GM19328 (cell line): ENCODE data around the gene SNX17.
"Not testable (repeated sequence)": the region's sequence is repeated elsewhere in the genome, so short reads cannot be mapped to it uniquely, and the experiment has no call there.

Experiments used
- ATAC-seq: cut with Tn5 transposase; IDR thresholded peaks from one replicate; pipeline ENCODE4 v1.9.1; 2021; ENCODE audit warnings: mild to moderate bottlenecking, moderate library complexity; ENCODE audit not compliant: unreplicated experiment

SNX17 gene

DNA sequence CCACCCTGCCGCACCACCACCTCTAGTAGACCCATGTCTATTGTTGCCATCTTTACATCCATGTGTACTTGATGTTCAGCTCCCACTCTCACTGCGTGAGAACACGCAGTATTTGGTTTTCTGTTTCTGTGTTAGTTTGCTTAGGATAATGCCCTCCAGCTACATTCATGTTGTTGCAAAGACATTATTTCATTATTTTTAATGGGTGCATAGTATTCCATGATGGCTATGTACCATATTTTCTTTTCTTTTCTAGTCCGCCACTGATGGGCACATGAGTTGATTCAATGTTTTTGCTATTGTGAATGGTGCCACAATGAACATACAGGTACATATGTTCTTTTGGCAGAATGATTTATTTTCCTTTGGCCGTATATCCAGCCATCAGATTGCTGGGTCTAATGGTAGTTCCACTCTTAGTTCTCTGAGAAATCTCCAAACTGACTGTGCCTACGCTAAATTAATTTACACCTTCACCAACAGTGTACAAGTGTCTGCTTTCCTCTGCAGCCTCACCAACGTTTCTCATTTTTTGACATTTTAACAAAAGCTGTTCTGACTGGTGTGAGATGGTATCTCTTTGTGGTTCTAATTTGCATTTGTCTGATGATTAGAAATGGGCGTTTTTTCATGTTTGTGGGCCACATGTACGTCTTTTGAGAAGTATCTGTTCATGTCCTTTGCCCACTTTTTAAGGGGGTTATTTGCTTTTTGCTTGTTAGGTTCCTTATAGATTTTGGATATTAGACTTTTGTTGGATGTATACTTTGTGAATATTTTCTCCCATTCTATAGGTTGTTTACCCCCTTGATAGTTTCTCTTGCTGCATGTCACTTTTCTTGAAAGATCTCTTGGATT lies 20.6 kb downstream of the SNX17 start:
- no peak for ATAC-seq

DNA sequence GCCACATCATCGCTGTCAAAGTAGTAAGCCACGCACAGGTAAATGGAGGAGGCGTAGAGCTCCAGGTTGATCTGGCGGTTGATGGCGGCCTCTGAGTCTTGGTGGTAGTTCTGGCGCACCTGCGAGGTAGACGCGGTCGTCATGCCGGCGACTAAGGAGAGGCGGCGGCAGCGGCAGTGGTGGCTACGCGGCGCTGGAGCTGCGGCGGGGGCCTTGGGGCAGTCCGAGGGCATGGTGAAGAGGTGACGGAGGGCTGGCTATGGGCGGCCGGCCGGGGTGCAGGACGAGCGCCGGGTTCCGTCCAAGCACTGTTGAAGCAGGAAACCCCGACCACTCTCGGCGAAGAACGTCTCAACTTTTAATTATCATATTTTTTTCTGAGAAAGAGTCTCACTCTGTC lies 22.8 kb downstream of the SNX17 start:
- no peak for ATAC-seq

DNA sequence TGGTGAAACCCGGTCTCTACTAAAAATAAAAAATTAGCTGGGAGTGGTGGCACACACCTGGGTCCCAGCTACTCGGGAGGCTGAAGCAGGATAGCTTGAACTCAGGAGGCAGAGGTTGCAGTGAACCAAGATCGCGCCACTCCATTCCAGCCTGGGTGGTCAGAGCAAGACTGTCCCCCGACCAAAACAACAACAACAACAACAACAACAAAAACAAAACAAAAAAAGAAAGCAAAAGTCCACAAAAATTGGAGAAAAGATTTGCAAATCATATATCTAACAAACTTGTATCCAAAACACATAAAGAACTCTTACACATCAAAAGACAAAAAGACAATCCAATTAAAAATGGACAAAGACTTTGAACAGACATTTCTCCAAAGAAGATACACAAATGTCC lies 28.5 kb downstream of the SNX17 start:
- ATAC-seq: no peak

DNA sequence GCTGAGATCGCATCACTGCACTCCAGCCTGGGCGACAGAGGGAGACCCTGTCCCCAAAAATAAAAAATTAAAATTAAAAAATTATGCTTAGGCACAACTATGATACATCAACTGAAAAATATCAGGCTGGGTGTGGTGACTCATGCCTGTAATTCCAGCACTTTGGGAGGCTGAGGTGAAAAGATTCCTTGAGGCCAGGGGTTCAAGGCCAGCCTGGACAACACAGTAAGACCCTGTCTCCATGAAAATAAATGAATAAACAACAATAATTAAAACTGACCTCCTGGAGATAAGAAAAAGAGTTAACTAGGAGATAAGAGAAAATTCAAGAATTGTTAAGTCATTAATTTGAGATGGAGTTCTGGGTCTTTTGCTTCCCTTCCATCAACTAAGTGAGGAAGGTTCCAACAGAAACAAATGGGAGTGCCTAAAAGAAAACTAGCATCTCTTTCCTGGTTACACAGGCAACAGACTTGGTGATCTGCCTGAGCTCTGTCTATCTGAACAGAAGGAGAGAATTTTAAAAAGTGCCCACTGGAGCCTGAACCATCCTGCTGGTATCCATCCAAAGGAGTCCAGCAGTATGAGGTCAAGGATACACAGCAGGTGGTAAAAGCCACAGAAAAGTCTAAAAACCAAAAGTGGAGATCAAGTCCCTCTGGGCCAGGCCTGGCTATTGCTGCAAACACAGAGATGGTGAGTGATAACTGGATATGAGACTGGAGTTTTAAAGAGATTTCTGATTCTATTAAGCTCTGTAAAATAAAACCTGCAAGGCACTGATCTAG lies 30.1 kb downstream of the SNX17 start:
- ATAC-seq: no peak

DNA sequence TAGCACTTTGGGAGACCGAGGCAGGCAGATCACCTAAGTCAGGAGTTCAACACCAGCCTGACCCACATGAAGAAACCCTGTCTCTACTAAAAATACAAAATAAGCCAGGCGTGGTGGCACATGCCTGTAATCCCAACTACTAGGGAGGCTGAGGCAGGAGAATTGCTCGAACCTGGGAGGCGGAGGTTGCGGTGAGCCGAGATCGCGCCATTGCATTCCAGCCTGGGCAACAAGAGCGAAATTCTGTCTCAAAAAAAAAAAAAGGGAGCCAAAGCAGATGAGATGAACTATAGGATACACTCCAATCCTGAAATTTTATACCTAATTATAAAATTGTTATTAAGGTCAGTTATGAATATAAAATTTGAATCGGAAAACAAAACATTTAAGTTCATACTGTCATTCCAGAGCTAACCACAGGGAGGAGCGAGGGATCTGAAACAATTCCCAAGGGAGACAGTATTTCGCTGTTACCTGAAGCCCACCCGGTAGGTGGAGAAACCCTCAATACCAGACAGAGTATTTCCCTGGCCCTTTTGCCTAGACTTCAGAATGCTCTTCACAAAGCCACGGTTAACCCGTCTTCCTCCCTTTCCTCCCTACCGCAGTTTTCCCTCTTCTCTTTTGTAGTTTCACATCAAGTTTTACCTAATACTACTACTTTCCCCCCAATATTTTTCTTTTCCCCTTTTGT lies 37.5 kb downstream of the SNX17 start:
- ATAC-seq: no peak

- ATAC-seq: peak; percentile 33
These were observed 38.3 kb downstream of the SNX17 start for GRCh38 chr2:27408601-27409320.

DNA sequence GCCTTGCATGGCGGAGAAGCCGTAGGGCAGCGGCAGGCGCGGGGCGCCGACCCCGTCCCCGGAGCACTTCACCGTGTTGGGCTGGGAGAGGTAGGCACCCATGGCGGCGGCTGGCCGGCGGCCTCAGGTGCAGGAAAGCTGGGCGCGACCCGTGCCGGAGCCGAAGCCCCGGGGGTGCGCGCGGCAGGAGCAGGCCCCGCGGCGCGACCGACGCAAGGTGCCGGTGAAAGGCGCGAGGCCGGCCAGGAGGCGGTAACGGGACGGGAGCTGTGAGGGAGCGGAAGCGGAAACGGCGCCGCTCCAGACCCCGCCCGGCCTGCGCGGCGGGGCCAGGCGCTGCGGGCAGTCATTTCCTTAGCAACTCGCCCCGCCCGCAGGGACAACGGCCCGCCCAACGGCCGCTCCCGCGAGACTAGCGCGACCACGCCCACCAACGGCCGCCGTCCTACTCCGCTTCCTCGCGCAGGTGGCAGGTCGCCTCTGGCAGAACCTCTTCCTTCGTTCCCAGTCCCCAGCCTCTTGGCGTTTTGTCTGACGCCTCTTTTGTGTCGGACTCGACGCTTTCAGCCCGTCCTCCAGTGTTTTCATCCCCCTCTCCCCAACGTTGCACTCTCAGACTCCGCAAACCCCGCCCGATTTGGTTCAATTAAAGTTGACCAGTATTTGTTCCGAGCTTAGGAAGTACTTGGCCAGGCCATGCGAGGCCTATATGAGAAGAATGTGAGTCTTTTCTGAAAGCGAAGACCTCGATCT lies 39.1 kb downstream of the SNX17 start, which contains the start of gene PPM1G:
Gene PPM1G (minus strand): TSS at position 271 of the 753 bp plus-strand sequence. CDS start 169 bp downstream, at position 102.
- peak; percentile 95 for ATAC-seq

GRCh38 chr2:27412419-27413152 lies 42.2 kb downstream of the SNX17 start:
- no peak for ATAC-seq

DNA sequence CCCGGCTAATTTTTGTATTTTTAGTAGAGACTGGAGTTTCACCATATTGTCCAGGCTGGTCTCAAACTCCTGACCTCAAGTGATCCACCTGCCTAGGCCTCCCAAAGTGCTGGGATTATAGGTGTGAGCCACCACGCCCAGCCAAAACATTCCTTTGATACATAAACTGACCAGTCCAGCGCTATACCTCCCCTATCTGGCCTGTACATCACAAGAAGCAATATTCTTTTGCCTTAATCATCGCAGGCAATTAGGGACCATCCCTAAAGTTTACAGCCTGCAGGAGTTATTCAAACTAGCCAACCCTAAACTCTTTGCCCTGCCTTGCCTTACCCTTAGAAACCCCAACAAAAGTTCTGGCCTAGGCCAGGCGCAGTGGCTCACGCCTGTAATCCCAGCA lies 45.7 kb downstream of the SNX17 start:
- no peak for ATAC-seq

- ATAC-seq: no peak
These were observed 50.6 kb downstream of the SNX17 start for GRCh38 chr2:27420996-27421395.

GRCh38 chr2:27421660-27422250 lies 51.3 kb downstream of the SNX17 start:
- ATAC-seq: no peak

GRCh38 chr2:27422958-27423357 lies 52.5 kb downstream of the SNX17 start:
- ATAC-seq: no peak

DNA sequence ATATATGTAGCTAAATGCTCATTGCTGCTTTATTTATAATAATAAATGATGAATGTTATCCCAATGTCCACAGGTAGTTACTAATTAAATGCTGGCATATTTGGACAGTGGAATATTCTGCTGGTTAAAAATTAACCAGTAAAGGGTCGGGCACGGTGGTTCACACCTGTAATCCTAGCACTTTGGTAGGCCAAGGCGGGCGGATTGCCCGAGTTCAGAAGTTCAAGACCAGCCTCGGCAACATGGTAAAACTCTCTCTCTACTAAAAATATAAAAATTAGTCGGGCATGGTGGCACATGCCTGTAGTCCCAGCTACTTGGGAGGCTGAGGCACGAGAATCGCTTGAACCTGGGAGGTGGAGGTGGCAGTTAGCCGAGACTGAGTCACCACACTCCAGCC lies 54.6 kb downstream of the SNX17 start:
- ATAC-seq: not testable (repeated sequence)
